Right lobe of liver (tissue), 4 donors: ENCODE results near the gene ZNF346.

Experiments used
- POLR2A ChIP-seq: fragments of 450-650 bp; IDR thresholded peaks from one replicate; pipeline ENCODE4 v1.6.1; 2017; ENCODE audit warnings: antibody characterized with exemption, mild to moderate bottlenecking
- TF ChIP-seq, protein P1 (sequence below), 4 donors: fragments of 200-600 bp in 3 of 4; fragments of 450-650 bp in 1 of 4; IDR thresholded peaks; one replicate each; pipeline versions ENCODE4 v1.5.1 to v1.8.0; 2016 to 2022; ENCODE audit warnings: antibody characterized with exemption in 4 of 4, mild to moderate bottlenecking in 2 of 4
- donor health status: DM: no; HTN: no; CAD: no.
- donor health status: DM: no; HTN: no; CAD: no.
- donor health status: DM: no; HTN: yes; CAD: no.

DNA sequence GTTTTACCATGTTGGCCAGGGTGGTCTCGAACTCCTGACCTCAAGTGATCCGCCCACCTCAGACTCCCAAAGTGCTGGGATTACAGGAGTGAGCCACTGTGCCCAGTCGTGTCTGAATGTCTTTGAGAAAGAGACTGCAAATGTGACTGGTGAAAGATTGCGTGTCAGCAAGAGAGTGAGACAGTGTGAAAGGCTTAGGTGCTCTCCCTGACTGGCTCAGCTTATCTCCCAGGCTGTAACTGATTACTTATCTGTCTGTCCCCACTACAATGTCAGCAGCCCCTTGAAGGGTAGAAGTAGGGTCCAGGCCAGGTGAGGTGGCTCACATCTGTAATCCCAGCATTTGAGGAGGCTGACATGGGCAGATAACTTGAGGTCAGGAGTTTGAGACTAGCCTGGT lies 60.9 kb downstream of the ZNF346 start:
- TF ChIP-seq, protein P1, sequence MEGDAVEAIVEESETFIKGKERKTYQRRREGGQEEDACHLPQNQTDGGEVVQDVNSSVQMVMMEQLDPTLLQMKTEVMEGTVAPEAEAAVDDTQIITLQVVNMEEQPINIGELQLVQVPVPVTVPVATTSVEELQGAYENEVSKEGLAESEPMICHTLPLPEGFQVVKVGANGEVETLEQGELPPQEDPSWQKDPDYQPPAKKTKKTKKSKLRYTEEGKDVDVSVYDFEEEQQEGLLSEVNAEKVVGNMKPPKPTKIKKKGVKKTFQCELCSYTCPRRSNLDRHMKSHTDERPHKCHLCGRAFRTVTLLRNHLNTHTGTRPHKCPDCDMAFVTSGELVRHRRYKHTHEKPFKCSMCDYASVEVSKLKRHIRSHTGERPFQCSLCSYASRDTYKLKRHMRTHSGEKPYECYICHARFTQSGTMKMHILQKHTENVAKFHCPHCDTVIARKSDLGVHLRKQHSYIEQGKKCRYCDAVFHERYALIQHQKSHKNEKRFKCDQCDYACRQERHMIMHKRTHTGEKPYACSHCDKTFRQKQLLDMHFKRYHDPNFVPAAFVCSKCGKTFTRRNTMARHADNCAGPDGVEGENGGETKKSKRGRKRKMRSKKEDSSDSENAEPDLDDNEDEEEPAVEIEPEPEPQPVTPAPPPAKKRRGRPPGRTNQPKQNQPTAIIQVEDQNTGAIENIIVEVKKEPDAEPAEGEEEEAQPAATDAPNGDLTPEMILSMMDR (IDR thresholded peaks at IDR 0.05): no peak
- no peak for TF ChIP-seq POLR2A
